B cell (primary cell): ENCODE results near the gene ASH1L.

ENCODE experiments used
- CTCF ChIP-seq: fragments of 200-600 bp; IDR thresholded peaks from one replicate; pipeline ENCODE4 v1.8.0; 2022; ENCODE audit warnings: antibody characterized with exemption, mild to moderate bottlenecking
- EZH2 ChIP-seq: IDR thresholded peaks from 2 replicates; pipeline ENCODE4 v1.6.1; 2012; ENCODE audit warnings: borderline replicate concordance, low read depth, mild to moderate bottlenecking, moderate library complexity, low read length; ENCODE audit not compliant: insufficient read depth, poor library complexity, severe bottlenecking

- TF ChIP-seq CTCF (no peak), EZH2 (no peak)
These were observed 261.9 kb downstream of the ASH1L start for GRCh38 chr1:155300553-155301329.
